Measurements from ENCODE around the gene BTNL8. TPM values are rescaled to one million over a fixed set of nuclear protein-coding genes. Genes with fewer than 3 reads are reported as not detected.

BTNL8 gene
- total RNA-seq, 6 experiments from 2014 or later, result not detected

DNA sequence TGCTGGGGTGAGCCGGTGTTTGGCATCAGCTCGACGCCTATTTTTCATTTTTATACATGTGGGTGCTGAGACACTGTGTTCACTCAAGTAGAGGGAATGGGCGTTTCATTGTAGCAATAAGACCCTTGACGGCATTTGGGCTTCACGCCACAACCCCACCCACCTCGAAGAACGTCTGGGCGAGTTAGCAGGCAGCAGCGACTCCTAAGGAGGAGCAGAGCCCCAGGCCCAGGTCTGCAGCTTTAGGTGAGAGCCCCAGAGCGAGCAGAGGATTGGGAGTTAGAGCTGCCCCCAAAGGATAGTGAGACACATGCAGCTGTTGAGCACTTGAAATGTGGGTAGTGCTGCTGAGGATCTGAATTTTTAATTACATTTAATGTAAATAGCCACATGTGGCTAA, 36.3 kb upstream of the BTNL8 start:
- no peak for DNase-seq
- Mint-ChIP-seq H3K4me1 (ENCODE audit: low read depth) (peaks cover 29% of the 10 kb centered on the region), H3K27ac (no peak overlapping the region), H3K9me3 (no peaks in the 10 kb centered on the region), H3K4me3 (no peak overlapping the region), H3K36me3 (ENCODE audit: low read depth) (peaks cover 5% of the 10 kb centered on the region; the same call in 1 of the 2 replicates), H3K27me3 (ENCODE audit: insufficient read depth) (peaks cover 3% of the 10 kb centered on the region; the same call in 1 of the 2 replicates)
- TF ChIP-seq, protein P1, sequence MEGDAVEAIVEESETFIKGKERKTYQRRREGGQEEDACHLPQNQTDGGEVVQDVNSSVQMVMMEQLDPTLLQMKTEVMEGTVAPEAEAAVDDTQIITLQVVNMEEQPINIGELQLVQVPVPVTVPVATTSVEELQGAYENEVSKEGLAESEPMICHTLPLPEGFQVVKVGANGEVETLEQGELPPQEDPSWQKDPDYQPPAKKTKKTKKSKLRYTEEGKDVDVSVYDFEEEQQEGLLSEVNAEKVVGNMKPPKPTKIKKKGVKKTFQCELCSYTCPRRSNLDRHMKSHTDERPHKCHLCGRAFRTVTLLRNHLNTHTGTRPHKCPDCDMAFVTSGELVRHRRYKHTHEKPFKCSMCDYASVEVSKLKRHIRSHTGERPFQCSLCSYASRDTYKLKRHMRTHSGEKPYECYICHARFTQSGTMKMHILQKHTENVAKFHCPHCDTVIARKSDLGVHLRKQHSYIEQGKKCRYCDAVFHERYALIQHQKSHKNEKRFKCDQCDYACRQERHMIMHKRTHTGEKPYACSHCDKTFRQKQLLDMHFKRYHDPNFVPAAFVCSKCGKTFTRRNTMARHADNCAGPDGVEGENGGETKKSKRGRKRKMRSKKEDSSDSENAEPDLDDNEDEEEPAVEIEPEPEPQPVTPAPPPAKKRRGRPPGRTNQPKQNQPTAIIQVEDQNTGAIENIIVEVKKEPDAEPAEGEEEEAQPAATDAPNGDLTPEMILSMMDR (IDR thresholded peaks at IDR 0.05), result no peak

DNA sequence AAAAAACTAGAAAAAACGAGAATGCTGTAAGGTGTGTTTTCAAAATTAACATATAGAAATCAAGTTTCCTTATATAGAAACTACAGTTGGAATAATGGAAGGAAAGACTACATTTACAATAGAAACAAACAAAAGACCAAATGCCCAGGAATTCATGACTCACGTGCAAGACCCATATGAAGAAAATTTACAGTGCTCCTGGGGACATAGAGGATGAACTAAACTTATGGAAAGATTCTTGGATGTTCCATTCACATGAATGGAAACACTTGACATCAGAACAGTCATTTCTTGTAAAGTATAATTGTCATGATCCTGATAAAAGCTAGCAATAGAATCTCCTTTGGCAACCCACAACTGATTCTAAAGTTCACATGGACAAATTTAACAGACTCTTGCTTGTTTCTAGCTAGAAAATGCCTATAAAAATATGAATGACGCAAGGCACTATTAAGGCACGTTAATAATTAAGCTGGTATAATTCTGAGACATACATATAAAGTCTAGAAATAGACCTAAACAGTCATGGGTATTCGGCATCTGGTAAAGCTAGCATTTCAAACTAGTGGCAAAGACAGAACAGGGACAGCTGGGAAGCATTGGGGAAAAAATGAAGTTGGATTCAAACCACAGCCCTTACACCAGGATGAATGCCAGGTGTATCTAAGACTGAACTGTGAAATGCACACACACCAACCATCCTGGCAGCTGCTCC, 32.8 kb upstream of the BTNL8 start:
- no peak overlapping the region for H3K27ac Mint-ChIP-seq
- TF ChIP-seq, protein P1 (IDR thresholded peaks at IDR 0.05), result no peak
- no peaks in the 10 kb centered on the region for H3K36me3 Mint-ChIP-seq (ENCODE audit: low read depth)
- H3K4me1 Mint-ChIP-seq (ENCODE audit: low read depth), result peaks cover 22% of the 10 kb centered on the region
- H3K4me3 Mint-ChIP-seq, result no peak overlapping the region
- H3K27me3 Mint-ChIP-seq (ENCODE audit: insufficient read depth), result peaks cover 3% of the 10 kb centered on the region
- no peak for DNase-seq
- H3K9me3 Mint-ChIP-seq, result no peaks in the 10 kb centered on the region

DNA sequence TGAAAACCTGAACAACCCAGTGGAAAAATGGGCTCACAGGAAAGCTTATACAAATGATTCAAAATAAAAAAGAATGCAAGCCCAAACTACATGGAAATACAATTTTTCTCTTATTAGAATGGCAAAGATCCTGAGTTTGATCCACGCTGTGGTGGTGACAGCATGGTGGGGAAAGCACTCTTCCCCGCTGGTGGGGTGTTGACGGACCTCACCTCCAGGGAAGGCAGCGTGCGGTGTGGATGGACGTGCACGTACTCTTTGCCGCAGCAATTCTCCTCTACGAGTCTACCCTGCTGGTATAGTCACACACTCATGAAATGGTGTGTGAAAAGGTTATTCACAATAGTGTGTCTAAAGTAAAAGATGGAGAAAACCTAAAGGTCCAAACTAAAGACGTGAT, 32.0 kb upstream of the BTNL8 start:
- Mint-ChIP-seq H3K27me3 (ENCODE audit: insufficient read depth) (peaks cover 4% of the 10 kb centered on the region), H3K4me3 (no peak overlapping the region), H3K9me3 (no peaks in the 10 kb centered on the region), H3K4me1 (ENCODE audit: low read depth) (peaks cover 22% of the 10 kb centered on the region), H3K36me3 (ENCODE audit: low read depth) (no peaks in the 10 kb centered on the region), H3K27ac (no peak overlapping the region)
- TF ChIP-seq, protein P1 (IDR thresholded peaks at IDR 0.05), result no peak
- no peak for DNase-seq

DNA sequence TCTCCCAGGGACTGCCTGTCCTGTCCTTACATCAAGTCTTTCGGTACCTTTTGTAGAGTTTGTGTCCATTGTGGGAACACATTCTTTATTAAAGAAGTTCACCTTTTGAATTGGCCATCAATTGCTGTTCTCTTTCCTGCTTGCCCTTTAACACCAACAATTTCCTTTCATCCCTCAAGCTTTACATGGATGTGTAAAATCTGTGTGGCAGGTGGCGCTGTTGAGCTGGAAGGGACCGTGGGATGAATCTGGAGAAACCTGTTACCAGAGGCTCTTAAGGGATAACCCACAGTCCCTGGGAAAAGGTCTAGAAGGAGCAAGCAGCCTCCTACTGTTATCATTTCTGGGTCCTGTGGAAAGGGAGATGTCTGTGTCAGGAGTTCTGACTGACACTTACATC, 30.0 kb upstream of the BTNL8 start:
- no peak overlapping the region for H3K27ac Mint-ChIP-seq
- TF ChIP-seq, protein P1 (IDR thresholded peaks at IDR 0.05), result peak; percentile 84
- peaks cover 7% of the 10 kb centered on the region for H3K27me3 Mint-ChIP-seq (ENCODE audit: insufficient read depth)
- H3K4me1 Mint-ChIP-seq (ENCODE audit: low read depth), result peaks cover 29% of the 10 kb centered on the region
- no peak overlapping the region for H3K4me3 Mint-ChIP-seq
- peak; percentile 69 for DNase-seq
- H3K36me3 Mint-ChIP-seq (ENCODE audit: low read depth), result no peaks in the 10 kb centered on the region
- H3K9me3 Mint-ChIP-seq, result no peaks in the 10 kb centered on the region

DNA sequence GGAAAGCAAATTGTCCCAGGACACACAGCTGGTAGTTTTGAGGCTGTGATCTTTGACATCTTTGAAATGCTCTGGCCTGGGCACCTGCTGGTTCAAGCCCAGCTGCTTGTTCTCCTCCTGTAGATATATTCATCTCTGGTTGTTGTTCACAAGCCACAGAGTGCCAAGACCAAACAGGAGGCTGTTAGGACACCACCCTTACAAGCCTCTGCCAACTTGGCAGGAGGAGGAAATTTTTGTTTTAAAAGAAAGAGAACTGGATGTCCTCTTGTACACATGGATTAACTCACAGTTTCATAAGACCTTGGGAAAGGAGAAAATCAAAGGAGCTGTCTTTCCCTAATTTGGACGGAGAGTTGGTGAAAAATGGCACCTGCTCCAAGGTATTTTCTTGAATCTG, 29.4 kb upstream of the BTNL8 start:
- H3K4me3 Mint-ChIP-seq, result no peak overlapping the region
- H3K27ac Mint-ChIP-seq, result no peak overlapping the region
- peaks cover 35% of the 10 kb centered on the region for H3K4me1 Mint-ChIP-seq (ENCODE audit: low read depth)
- no peaks in the 10 kb centered on the region for H3K9me3 Mint-ChIP-seq
- no peak for DNase-seq
- H3K27me3 Mint-ChIP-seq (ENCODE audit: insufficient read depth), result peaks cover 7% of the 10 kb centered on the region; the same call in 1 of the 2 replicates
- H3K36me3 Mint-ChIP-seq (ENCODE audit: low read depth), result no peaks in the 10 kb centered on the region
- TF ChIP-seq, protein P1 (IDR thresholded peaks at IDR 0.05), result no peak
